HG03045 (cell line): ENCODE data around the gene SNURF.
"Not testable (repeated sequence)": the region's sequence is repeated elsewhere in the genome, so short reads cannot be mapped to it uniquely, and the experiment has no call there.

Source experiments
- ATAC-seq: cut with Tn5 transposase; IDR thresholded peaks from one replicate; pipeline ENCODE4 v1.9.1; 2021; ENCODE audit warnings: mild to moderate bottlenecking, moderate library complexity; ENCODE audit not compliant: unreplicated experiment

SNURF gene

GRCh38 chr15:24966364-24967103, 11.7 kb downstream of the SNURF start:
- no peak for ATAC-seq

DNA sequence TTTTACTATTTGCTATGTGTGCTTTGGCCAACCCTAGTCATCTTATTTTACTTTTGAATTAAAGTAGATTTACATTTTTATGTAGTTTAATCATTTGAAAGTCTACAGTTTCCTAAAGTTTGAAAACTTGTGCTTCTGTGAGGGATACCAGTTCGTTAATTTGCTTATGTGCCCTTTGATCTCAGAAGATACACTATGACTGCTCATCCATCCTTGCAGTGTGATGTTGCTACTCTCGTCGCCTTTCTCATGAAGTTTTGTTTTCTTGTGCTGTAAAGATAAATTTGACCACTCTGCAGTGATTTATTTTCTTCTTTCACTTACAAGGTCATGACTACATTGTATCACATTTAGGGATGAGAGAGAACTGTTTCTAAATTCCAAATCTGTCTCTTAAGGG, 16.3 kb downstream of the SNURF start:
- ATAC-seq = no peak

DNA sequence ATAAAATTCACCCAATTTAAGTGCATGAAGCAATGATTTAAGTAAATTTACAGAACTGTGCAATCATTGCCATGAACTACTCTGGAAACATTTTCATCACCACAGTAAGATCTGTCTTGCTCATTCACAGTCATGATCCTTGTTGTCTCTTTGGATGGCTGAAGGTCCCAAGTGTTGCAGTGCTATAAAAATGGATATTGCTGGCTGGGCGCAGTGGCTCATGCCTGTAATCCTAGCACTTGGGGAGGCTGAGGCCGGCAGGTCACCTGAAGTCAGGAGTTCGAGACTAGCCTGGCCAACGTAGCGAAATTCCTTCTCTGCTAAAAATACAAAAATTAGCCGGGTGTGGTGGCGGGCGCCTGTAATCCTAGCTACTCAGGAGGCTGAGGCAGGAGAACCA, 17.0 kb downstream of the SNURF start:
- no peak for ATAC-seq

GRCh38 chr15:24972707-24973106, 17.9 kb downstream of the SNURF start:
- not testable (repeated sequence) for ATAC-seq

DNA sequence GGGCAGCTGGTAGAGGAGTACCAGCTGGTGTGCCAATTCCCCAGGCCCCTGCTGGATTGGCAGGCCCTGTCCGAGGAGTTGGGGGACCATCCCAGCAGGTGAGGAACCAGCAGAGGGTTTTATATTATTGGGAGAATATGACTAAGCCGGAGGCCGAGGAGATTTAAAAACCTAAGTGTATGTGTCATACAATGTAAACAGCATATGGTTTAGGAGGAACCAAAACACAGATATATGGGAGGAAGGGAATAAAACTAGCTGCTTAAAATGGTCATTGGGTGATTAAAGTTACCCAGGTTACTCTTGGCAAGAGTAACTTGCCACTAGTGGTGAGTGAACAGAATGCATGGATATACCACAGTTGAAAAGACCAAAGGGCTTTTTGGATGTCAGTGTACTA, 22.1 kb downstream of the SNURF start:
- ATAC-seq = no peak

DNA sequence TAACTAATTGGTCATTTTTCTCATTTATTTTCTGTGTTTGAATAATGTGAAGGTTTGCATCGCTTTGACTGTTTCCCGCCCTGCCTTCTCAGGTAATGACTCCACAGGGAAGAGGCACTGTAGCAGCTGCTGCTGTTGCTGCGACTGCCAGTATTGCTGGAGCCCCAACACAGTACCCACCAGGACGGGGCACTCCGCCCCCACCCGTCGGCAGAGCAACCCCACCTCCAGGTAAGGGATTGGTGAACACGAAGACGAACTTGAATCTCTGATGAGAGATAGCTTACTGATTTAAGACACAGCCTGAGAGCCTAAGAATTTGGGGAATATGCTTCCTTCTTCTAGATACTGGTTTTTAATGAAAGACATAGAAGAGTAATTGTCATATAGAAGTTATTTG, 22.9 kb downstream of the SNURF start:
- no peak for ATAC-seq

GRCh38 chr15:24985224-24985623, 30.4 kb downstream of the SNURF start:
- no peak for ATAC-seq

DNA sequence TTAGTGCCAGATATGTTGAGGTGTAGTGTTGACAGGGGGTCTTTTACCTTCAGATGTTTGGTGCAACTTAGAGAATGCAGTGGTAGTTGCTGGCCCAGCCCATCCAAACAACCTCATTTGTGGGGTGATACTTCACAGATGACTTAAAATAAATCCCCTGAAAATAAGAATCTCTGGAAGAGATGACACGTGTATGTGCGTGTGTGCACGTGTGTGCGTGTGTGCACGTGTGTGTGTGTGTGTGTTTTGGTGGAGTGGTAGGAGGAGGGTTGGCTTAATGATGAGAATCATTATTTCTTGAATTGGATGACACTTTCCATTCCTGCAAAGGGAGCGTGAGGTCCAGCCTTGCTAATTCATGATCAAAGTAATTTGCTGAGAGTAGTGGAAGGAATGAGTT, 31.9 kb downstream of the SNURF start:
- ATAC-seq = no peak
